Fibroblast of skin of left biceps (primary cell): ENCODE results near the gene DYRK4.
A peak's percentile ranks its signal among the peaks of the same experiment; 100 is the strongest.

ENCODE experiments used
- DNase-seq, 2 experiments: peaks; one replicate each; pipeline ENCODE4 v3.0.0-alpha.2; 2013; ENCODE audit warnings: low read depth in 2 of 2

DYRK4 gene

GRCh38 chr12:4621511-4621910, 59.5 kb downstream of the DYRK4 start:
- no peak for DNase-seq

DNA sequence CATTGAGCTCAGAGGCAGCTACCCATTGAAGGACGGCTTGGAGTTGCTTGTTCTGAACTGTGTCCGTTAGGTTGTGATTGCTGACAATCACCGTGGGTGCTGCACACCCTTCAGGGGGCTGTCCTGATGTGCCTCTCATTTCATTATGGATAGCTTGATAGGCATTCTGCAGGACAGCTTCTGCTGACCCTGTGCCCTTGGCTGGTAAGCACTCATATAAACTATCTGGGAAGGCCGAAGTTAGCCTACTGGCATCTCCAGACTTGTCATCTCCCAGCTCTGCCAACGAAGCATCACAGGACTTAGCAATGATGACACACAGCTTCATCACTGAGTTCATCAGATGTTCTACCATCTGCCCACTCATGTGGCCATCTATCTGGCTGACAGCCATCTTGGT, 64.5 kb downstream of the DYRK4 start:
- DNase-seq: no peak

DNA sequence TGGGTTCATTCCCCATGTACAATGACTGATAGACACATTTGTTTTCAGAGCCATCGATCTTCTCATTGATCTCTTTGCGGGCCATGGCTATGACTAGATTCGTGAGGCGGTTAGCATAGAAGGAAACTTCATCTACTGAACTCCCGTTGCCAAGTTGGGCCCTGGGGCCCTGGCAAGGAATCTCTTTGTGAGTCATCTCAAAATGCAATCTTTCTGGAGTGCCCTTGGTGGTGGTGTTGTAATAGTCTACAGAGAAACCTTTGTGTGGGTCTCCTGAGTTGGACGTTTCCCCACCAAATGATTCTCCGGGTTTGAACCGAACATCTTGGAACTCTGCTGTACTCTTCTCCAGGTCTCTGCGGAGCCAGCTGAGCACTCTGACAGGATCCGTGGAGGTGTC, 66.4 kb downstream of the DYRK4 start:
- DNase-seq: no peak

DNA sequence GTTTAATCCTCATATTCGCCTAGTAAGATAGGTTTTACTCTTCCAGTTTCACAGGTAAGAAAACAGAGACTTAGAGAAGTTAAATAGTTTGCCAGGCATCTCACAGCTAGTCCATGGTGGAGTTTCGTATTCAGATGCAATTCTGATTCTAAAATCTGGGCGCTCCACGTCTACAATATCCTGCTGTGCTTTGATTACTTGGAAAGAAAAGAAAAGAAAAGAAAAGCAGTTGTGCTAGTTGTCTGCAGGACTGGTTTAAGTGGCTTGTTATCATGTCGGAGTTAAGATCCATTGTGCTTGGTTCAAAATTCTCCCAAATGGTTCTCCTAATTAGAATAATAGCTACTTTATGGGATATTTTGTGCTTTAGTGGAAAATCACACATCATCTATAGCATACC, 68.3 kb downstream of the DYRK4 start:
- no peak for DNase-seq

DNA sequence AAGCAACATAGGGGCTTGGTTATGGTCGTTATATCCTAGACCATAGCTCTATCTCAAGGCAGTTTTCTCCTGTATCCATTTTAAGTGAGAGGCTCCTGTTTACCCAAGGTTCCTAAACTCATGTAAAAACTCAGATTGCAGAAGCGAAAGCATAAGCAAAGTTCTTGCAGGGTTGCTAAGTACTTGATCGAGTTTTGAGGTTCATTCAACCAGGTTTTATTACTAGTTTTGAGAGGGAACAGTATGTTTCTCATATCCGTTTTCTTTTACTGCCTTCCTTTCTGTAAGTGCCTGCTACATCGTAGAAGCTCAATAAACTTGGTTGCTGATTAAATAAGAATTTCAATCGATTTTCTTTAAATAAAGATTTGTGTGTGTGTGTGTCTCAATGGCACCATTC, 81.7 kb downstream of the DYRK4 start:
- no peak for DNase-seq

DNA sequence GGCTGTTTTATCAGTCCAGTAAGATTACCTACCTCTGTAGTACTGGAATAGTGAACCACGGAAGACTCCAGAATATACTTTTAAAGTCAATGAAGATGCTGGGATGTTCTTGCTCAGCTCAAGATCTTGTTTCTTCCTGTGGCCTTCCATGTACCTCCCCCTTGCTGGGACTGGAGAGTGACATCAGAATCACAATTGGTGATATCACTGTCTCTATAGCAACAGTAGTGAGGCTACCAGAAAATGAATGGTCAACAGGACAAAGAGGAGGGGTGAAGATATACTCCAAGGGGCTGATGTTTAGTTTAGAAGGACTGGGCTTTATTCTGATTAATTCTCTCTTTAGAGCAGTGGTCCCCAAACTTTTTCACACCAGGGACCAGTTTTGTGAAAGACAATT, 83.0 kb downstream of the DYRK4 start:
- no peak for DNase-seq

DNA sequence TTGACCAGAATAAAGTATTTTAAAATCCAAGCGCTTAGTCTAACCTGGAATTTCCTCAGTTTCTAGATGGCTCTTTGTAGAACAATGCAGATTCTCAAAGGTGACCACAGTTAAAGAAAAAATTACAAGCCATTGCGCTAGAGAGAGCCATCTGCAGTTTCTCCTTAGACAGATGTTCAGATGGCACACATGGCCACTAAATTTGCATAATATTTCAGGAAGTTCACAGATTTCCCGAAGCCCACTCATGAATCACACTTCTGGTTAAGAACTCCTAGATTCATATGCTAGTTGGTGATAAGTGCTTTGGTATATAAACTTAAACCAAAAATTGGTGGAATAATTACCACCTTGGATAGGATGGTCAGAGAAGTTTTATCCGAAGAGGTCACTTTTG, 86.1 kb downstream of the DYRK4 start:
- no peak for DNase-seq

- peak; percentile 51 to 57 for DNase-seq
Measured at GRCh38 chr12:4648501-4649357, 86.7 kb downstream of the DYRK4 start, which contains the start of the genes AKAP3 and NDUFA9. TSS of gene AKAP3 (minus strand) at chr12:4649051. CDS start at chr12:4638196, 10,855 bp downstream. TSS of gene NDUFA9 (plus strand) at chr12:4649114. CDS start at chr12:4649127, 13 bp downstream.

- DNase-seq: no peak
Measured at GRCh38 chr12:4649358-4649661, 87.3 kb downstream of the DYRK4 start.

- no peak for DNase-seq
Measured at GRCh38 chr12:4653257-4653656, 91.2 kb downstream of the DYRK4 start.

- no peak for DNase-seq
Measured at GRCh38 chr12:4653691-4654090, 91.7 kb downstream of the DYRK4 start.
